ENCODE data around the gene ACAN. TPM values are rescaled to one million over a fixed set of nuclear protein-coding genes. Genes with fewer than 3 reads are reported as not detected.

The ACAN gene
- total RNA-seq, 1 donor from 2014 or later: 0.03 TPM

GRCh38 chr15:88902846-88903245 is 99.6 kb downstream of the ACAN start:
- DNase-seq (ENCODE audit: low spot score): no peak
- no peak overlapping the region for H3K27ac Mint-ChIP-seq (ENCODE audit: unreplicated experiment)
- peaks cover 20% of the 10 kb centered on the region for H3K4me1 Mint-ChIP-seq (ENCODE audit: unreplicated experiment)
- no peak overlapping the region for H3K4me3 Mint-ChIP-seq (ENCODE audit: unreplicated experiment)
- TF ChIP-seq CTCF (IDR thresholded peaks at IDR 0.05; ENCODE audit: unreplicated experiment): no peak
- peaks cover 24% of the 10 kb centered on the region for H3K36me3 Mint-ChIP-seq (ENCODE audit: low read depth, unreplicated experiment)
- H3K27me3 Mint-ChIP-seq (ENCODE audit: unreplicated experiment): peaks cover 12% of the 10 kb centered on the region
- no peaks in the 10 kb centered on the region for H3K9me3 Mint-ChIP-seq (ENCODE audit: unreplicated experiment)

DNA sequence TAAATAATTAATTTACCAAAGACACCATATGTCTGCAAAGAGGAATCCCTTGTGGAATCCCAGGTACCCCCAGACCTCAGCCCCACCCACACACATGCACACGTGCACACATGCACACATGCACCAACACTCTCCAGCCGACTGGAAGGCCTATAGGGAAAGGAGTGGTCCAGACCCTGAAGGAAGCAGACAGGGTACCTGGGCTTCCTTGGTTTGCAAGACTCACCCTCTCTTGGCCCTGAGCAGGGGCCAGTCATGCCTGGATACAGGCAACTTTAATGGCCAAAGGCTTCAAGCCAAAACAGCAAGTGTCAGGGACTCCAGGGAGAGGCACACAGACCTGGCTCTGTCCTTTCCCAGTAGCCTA is 101.0 kb downstream of the ACAN start:
- DNase-seq (ENCODE audit: low spot score): no peak
- no peak overlapping the region for H3K27ac Mint-ChIP-seq (ENCODE audit: unreplicated experiment)
- no peak overlapping the region for H3K4me3 Mint-ChIP-seq (ENCODE audit: unreplicated experiment)
- TF ChIP-seq CTCF (IDR thresholded peaks at IDR 0.05; ENCODE audit: unreplicated experiment): no peak
- no peaks in the 10 kb centered on the region for H3K9me3 Mint-ChIP-seq (ENCODE audit: unreplicated experiment)
- H3K4me1 Mint-ChIP-seq (ENCODE audit: unreplicated experiment): peaks cover 14% of the 10 kb centered on the region
- H3K27me3 Mint-ChIP-seq (ENCODE audit: unreplicated experiment): peaks cover 13% of the 10 kb centered on the region
- H3K36me3 Mint-ChIP-seq (ENCODE audit: low read depth, unreplicated experiment): peaks cover 28% of the 10 kb centered on the region

- Mint-ChIP-seq H3K27ac (ENCODE audit: unreplicated experiment) (no peak overlapping the region), H3K27me3 (ENCODE audit: unreplicated experiment) (peaks cover 13% of the 10 kb centered on the region), H3K9me3 (ENCODE audit: unreplicated experiment) (no peaks in the 10 kb centered on the region), H3K36me3 (ENCODE audit: low read depth, unreplicated experiment) (peaks cover 31% of the 10 kb centered on the region), H3K4me3 (ENCODE audit: unreplicated experiment) (no peak overlapping the region), H3K4me1 (ENCODE audit: unreplicated experiment) (peaks cover 14% of the 10 kb centered on the region)
- peak; percentile 97 for TF ChIP-seq CTCF (IDR thresholded peaks at IDR 0.05; ENCODE audit: unreplicated experiment)
- DNase-seq (ENCODE audit: low spot score): peak; percentile 83
Observed at GRCh38 chr15:88904624-88905327, 101.5 kb downstream of the ACAN start.

- H3K4me1 Mint-ChIP-seq (ENCODE audit: unreplicated experiment): peaks cover 19% of the 10 kb centered on the region
- DNase-seq (ENCODE audit: low spot score): no peak
- H3K36me3 Mint-ChIP-seq (ENCODE audit: low read depth, unreplicated experiment): peaks cover 36% of the 10 kb centered on the region
- no peak overlapping the region for H3K4me3 Mint-ChIP-seq (ENCODE audit: unreplicated experiment)
- no peak for TF ChIP-seq CTCF (IDR thresholded peaks at IDR 0.05; ENCODE audit: unreplicated experiment)
- no peak overlapping the region for H3K27ac Mint-ChIP-seq (ENCODE audit: unreplicated experiment)
- peaks cover 13% of the 10 kb centered on the region for H3K27me3 Mint-ChIP-seq (ENCODE audit: unreplicated experiment)
- no peaks in the 10 kb centered on the region for H3K9me3 Mint-ChIP-seq (ENCODE audit: unreplicated experiment)
Observed at GRCh38 chr15:88905576-88905975, 102.3 kb downstream of the ACAN start.

DNA sequence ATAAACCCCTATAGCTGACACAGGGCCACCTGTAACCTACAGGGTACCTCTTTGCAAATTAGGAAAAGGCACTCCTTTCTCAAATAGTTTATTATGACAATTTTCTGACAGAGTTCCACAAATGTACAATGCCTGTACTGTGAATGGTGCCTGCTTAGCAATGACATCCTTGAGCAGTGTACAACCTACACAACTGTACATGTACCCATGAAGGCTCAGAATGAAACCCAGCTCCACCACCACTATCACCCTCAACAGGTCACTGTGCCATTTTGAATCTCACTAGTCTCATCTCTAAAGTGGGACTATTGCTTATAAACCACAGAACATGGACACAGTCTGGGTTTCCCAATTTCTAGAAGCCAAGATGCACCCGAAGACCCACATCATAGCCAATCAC is 102.9 kb downstream of the ACAN start:
- Mint-ChIP-seq H3K27ac (ENCODE audit: unreplicated experiment) (no peak overlapping the region), H3K27me3 (ENCODE audit: unreplicated experiment) (peaks cover 14% of the 10 kb centered on the region), H3K4me1 (ENCODE audit: unreplicated experiment) (peaks cover 21% of the 10 kb centered on the region), H3K9me3 (ENCODE audit: unreplicated experiment) (no peaks in the 10 kb centered on the region), H3K4me3 (ENCODE audit: unreplicated experiment) (peak overlapping the region; percentile 31), H3K36me3 (ENCODE audit: low read depth, unreplicated experiment) (peaks cover 34% of the 10 kb centered on the region)
- TF ChIP-seq CTCF (IDR thresholded peaks at IDR 0.05; ENCODE audit: unreplicated experiment): no peak
- DNase-seq (ENCODE audit: low spot score): no peak

Data from endothelial cell (in vitro differentiated cells).